Measurements from ENCODE around the gene HNRNPA0.

HNRNPA0 gene

GRCh38 chr5:137735555-137736284 lies 18.4 kb downstream of the HNRNPA0 start, which contains the start of gene KLHL3:
Gene KLHL3, minus strand, starts transcription at chr5:137736089. Its CDS starts 443 bp downstream, at chr5:137735646.
- peak; percentile 53 for DNase-seq (ENCODE audit: low read depth)
- H3K4me3 ChIP-seq (ENCODE audit: control insufficient read depth, low read depth, low read length): peak within 1 kb of the TSS; percentile 45
- TF ChIP-seq CTCF (conservative IDR thresholded peaks at IDR 0.05; ENCODE audit: control insufficient read depth, insufficient read depth, low read depth, low read length): peak; percentile 8

DNA sequence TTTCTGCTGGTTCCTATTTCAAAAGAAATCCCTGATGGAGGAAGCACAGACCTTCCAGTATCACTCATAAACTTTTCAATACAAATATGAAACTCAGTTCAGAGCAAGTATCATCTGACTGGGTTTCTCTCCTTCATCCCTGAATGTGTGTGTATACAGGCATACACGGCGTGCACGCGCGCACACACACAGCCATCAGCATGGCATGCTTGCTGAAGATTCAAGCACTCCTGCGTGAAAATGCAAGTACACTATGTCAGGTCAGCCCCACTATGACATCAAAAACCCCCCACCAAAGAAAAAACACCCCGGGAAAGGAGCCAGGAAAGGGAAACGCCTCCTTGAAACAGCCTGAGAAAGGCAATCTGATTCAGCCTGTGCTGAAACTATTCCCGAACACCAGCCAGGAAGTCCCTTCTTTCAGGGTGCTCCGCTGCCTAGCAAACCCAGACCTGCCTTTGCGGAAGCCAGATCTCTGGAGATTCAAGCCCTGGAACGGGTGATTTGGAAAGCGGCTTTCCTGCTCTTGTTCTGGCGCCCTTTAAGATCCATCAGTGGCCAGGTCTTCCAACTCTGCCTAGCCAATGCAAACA lies 19.1 kb downstream of the HNRNPA0 start:
- peak overlapping the region; percentile 45 for H3K4me3 ChIP-seq (ENCODE audit: control insufficient read depth, low read depth, low read length)
- no peak for TF ChIP-seq CTCF (conservative IDR thresholded peaks at IDR 0.05; ENCODE audit: control insufficient read depth, insufficient read depth, low read depth, low read length)
- DNase-seq (ENCODE audit: low read depth): peak; percentile 55

GRCh38 chr5:137734331-137734730 lies 19.8 kb downstream of the HNRNPA0 start:
- no peak overlapping the region for H3K4me3 ChIP-seq (ENCODE audit: control insufficient read depth, low read depth, low read length)
- DNase-seq (ENCODE audit: low read depth): peak; percentile 21
- TF ChIP-seq CTCF (conservative IDR thresholded peaks at IDR 0.05; ENCODE audit: control insufficient read depth, insufficient read depth, low read depth, low read length): no peak

- no peak for TF ChIP-seq CTCF (conservative IDR thresholded peaks at IDR 0.05; ENCODE audit: control insufficient read depth, insufficient read depth, low read depth, low read length)
- DNase-seq (ENCODE audit: low read depth): no peak
- no peak overlapping the region for H3K4me3 ChIP-seq (ENCODE audit: control insufficient read depth, low read depth, low read length)
Measured at GRCh38 chr5:137733922-137734321, 20.2 kb downstream of the HNRNPA0 start.

- TF ChIP-seq CTCF (conservative IDR thresholded peaks at IDR 0.05; ENCODE audit: control insufficient read depth, insufficient read depth, low read depth, low read length): no peak
- peak; percentile 18 for DNase-seq (ENCODE audit: low read depth)
- H3K4me3 ChIP-seq (ENCODE audit: control insufficient read depth, low read depth, low read length): no peak overlapping the region
Measured at GRCh38 chr5:137733006-137733405, 21.2 kb downstream of the HNRNPA0 start.

GRCh38 chr5:137731176-137731575 lies 23.0 kb downstream of the HNRNPA0 start:
- H3K4me3 ChIP-seq (ENCODE audit: control insufficient read depth, low read depth, low read length): no peak overlapping the region
- TF ChIP-seq CTCF (conservative IDR thresholded peaks at IDR 0.05; ENCODE audit: control insufficient read depth, insufficient read depth, low read depth, low read length): no peak
- peak; percentile 61 for DNase-seq (ENCODE audit: low read depth)
